GM12875 (cell line): ENCODE results near the gene ANLN.

Source experiments
- H3K4me3 ChIP-seq: one replicate; pipeline ENCODE4 v1.5.1; 2011; ENCODE audit warnings: low read depth, low read length, control low read depth
- TF ChIP-seq, protein P1 (sequence below): IDR thresholded peaks from 2 replicates; pipeline ENCODE4 v1.5.1; 2011; ENCODE audit warnings: low read depth, mild to moderate bottlenecking, control low read depth, inconsistent platforms, low read length, moderate library complexity, borderline replicate concordance; ENCODE audit not compliant: insufficient read depth

Gene ANLN

GRCh38 chr7:36404639-36405408, 15.2 kb downstream of the ANLN start:
- TF ChIP-seq, protein P1, sequence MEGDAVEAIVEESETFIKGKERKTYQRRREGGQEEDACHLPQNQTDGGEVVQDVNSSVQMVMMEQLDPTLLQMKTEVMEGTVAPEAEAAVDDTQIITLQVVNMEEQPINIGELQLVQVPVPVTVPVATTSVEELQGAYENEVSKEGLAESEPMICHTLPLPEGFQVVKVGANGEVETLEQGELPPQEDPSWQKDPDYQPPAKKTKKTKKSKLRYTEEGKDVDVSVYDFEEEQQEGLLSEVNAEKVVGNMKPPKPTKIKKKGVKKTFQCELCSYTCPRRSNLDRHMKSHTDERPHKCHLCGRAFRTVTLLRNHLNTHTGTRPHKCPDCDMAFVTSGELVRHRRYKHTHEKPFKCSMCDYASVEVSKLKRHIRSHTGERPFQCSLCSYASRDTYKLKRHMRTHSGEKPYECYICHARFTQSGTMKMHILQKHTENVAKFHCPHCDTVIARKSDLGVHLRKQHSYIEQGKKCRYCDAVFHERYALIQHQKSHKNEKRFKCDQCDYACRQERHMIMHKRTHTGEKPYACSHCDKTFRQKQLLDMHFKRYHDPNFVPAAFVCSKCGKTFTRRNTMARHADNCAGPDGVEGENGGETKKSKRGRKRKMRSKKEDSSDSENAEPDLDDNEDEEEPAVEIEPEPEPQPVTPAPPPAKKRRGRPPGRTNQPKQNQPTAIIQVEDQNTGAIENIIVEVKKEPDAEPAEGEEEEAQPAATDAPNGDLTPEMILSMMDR: no peak
- H3K4me3 ChIP-seq: no peak overlapping the region

- TF ChIP-seq, protein P1: no peak
- H3K4me3 ChIP-seq: no peak overlapping the region
Measured at GRCh38 chr7:36405409-36405803, 15.7 kb downstream of the ANLN start.

GRCh38 chr7:36406156-36406555, 16.5 kb downstream of the ANLN start:
- H3K4me3 ChIP-seq: no peak overlapping the region
- TF ChIP-seq, protein P1: no peak

DNA sequence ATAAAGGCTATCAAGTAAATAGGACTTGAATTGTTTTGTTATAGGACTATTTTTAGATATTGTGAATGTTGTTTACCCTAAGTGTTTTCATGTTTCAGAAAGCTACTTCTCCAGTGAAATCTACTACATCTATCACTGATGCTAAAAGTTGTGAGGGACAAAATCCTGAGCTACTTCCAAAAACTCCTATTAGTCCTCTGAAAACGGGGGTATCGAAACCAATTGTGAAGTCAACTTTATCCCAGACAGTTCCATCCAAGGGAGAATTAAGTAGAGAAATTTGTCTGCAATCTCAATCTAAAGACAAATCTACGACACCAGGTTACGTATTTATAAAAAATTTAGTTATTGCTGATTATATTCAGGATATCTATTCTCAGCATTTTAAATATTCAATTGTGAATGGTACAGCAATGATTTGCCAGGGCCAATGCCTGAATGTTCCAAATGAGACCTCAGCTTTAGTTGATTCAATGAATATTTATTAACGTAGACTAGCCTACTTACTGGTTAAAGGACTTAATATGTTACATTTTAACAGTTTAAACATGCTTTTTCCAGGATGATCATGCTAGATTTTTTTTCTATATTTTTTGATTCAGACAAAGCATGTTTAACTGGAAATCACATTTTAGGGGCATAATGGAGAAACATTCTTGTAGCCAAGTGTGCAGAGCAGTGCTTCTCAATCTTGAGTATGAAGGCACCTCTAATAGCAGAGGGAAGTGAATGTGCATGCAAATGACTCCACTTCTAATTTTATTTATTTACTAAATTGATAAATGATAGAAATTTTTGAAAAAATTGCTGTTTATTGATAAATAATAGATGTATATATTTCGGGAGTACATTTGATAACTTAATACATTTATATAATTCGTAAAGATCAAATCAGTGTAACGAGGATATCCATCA, 18.2 kb downstream of the ANLN start:
- H3K4me3 ChIP-seq: no peak overlapping the region
- TF ChIP-seq, protein P1: no peak

DNA sequence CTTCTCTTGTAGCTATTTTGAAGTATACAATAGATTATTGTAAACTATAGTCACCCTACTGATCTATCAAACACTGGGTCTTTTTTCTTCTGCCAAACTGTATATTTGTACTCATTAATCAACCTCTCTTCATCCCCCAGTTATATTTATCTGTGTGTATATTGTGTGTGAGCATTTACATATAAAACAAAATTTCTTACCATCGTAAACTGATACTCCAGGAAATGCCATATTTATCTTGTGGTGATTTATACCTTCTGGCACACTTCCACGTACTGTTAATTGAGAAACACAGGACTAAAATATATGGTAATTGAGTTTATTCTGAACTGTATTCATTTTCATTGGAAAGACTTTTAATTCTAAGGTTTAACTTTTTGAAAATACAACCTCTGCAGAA, 18.9 kb downstream of the ANLN start:
- TF ChIP-seq, protein P1: no peak
- no peak overlapping the region for H3K4me3 ChIP-seq

- TF ChIP-seq, protein P1: no peak
- no peak overlapping the region for H3K4me3 ChIP-seq
Measured at GRCh38 chr7:36409180-36409579, 19.5 kb downstream of the ANLN start.
